ENCODE measurements around the gene PACRG. TPM values are rescaled to one million over a fixed set of nuclear protein-coding genes. Genes with fewer than 3 reads are reported as not detected.

Gene PACRG
- polyA plus RNA-seq, 1 donor (not counting 4 experiments of a cell fraction or from before 2014, with no cell fraction given) = 0.31 TPM

GRCh38 chr6:163201855-163202254, 474.1 kb downstream of the PACRG start:
- Histone ChIP-seq H3K36me3 (ENCODE audit: control insufficient read depth in 2 of 2, extremely low read depth in 1 of 2, insufficient read depth in 2 of 2, low read length in 2 of 2) (no peaks in the 10 kb centered on the region), H4K20me1 (ENCODE audit: control insufficient read depth, extremely low read depth, insufficient read depth, low read length) (no peaks in the 10 kb centered on the region), H3K4me2 (ENCODE audit: control insufficient read depth, extremely low read depth, insufficient read depth, low read depth, low read length) (no peak overlapping the region), H3K9me3 (ENCODE audit: control insufficient read depth, low read depth, low read length) (no peaks in the 10 kb centered on the region), H3K79me2 (ENCODE audit: control insufficient read depth, insufficient read depth, low read length) (no peaks in the 10 kb centered on the region), H3K9me1 (ENCODE audit: control insufficient read depth, extremely low read depth, insufficient read depth, low read length) (no peaks in the 10 kb centered on the region), H2AFZ (ENCODE audit: control insufficient read depth, low read length) (no peak overlapping the region), H3K4me1 (ENCODE audit: control insufficient read depth, extremely low read depth, insufficient read depth, low read length) (no peaks in the 10 kb centered on the region), H3K4me3 (ENCODE audit: control insufficient read depth in 2 of 3, extremely low read depth in 1 of 3, insufficient read depth in 2 of 3, low read depth in 1 of 3, low read length in 3 of 3) (no peak overlapping the region), H3K27me3 (ENCODE audit: control insufficient read depth, extremely low read depth, insufficient read depth, low read length) (no peaks in the 10 kb centered on the region), H3K9ac (ENCODE audit: control insufficient read depth, extremely low read depth, insufficient read depth, low read length) (no peak overlapping the region), H3K27ac (ENCODE audit: control insufficient read depth, insufficient read depth, low read length) (no peak overlapping the region)
- no peak for FAIRE-seq
- TF ChIP-seq EZH2 (IDR thresholded peaks at IDR 0.05; ENCODE audit: low read length) (no peak), CTCF (optimal IDR thresholded peaks at IDR 0.05 in 1 of 3, IDR thresholded peaks at IDR 0.05 in 1 of 3, conservative IDR thresholded peaks at IDR 0.05 in 1 of 3; ENCODE audit: extremely low read depth in 1 of 3, insufficient read depth in 2 of 3, low read length in 3 of 3) (no peak)
- DNase-seq (ENCODE audit: low read depth, low spot score) = no peak
- dilution Hi-C loops (cut with MboI; ENCODE audit: extremely low pct_ligation_motif_present, low sequenced_read_pairs) = no loop called here

GRCh38 chr6:163206196-163206595, 478.4 kb downstream of the PACRG start:
- H3K4me3 ChIP-seq (ENCODE audit: control insufficient read depth in 2 of 3, extremely low read depth in 1 of 3, insufficient read depth in 2 of 3, low read depth in 1 of 3, low read length in 3 of 3) = no peak overlapping the region
- no peaks in the 10 kb centered on the region for H3K79me2 ChIP-seq (ENCODE audit: control insufficient read depth, insufficient read depth, low read length)
- FAIRE-seq (no peak), DNase-seq (ENCODE audit: low read depth, low spot score) (no peak)
- dilution Hi-C loops (cut with MboI; ENCODE audit: extremely low pct_ligation_motif_present, low sequenced_read_pairs) = no loop called here
- H3K4me2 ChIP-seq (ENCODE audit: control insufficient read depth, extremely low read depth, insufficient read depth, low read depth, low read length) = no peak overlapping the region
- H2AFZ ChIP-seq (ENCODE audit: control insufficient read depth, low read length) = no peak overlapping the region
- H3K9ac ChIP-seq (ENCODE audit: control insufficient read depth, extremely low read depth, insufficient read depth, low read length) = no peak overlapping the region
- no peaks in the 10 kb centered on the region for H3K4me1 ChIP-seq (ENCODE audit: control insufficient read depth, extremely low read depth, insufficient read depth, low read length)
- no peaks in the 10 kb centered on the region for H3K36me3 ChIP-seq (ENCODE audit: control insufficient read depth in 2 of 2, extremely low read depth in 1 of 2, insufficient read depth in 2 of 2, low read length in 2 of 2)
- H3K9me1 ChIP-seq (ENCODE audit: control insufficient read depth, extremely low read depth, insufficient read depth, low read length) = no peaks in the 10 kb centered on the region
- H4K20me1 ChIP-seq (ENCODE audit: control insufficient read depth, extremely low read depth, insufficient read depth, low read length) = no peaks in the 10 kb centered on the region
- no peaks in the 10 kb centered on the region for H3K27me3 ChIP-seq (ENCODE audit: control insufficient read depth, extremely low read depth, insufficient read depth, low read length)
- H3K27ac ChIP-seq (ENCODE audit: control insufficient read depth, insufficient read depth, low read length) = no peak overlapping the region
- TF ChIP-seq EZH2 (IDR thresholded peaks at IDR 0.05; ENCODE audit: low read length) = no peak
- H3K9me3 ChIP-seq (ENCODE audit: control insufficient read depth, low read depth, low read length) = no peaks in the 10 kb centered on the region
